Measurements from ENCODE around the gene OCEL1. TPM values are rescaled to one million over a fixed set of nuclear protein-coding genes. Genes with fewer than 3 reads are reported as not detected.
A peak's percentile ranks its signal among the peaks of the same experiment; 100 is the strongest.

Gene OCEL1
- total RNA-seq, 8 experiments from 2014 or later, result 5.4 to 19.2 (median 9.5) TPM

- Histone ChIP-seq H3K4me1 (replicated peaks in 1 of 2) (peaks cover 20 to 24% of the 10 kb centered on the region in 2 donors), H3K4me3 (peak overlapping the region in 1 of 5 donors; percentile 51), H3K27ac (peak overlapping the region; percentile 66 to 77)
- WGBS, 10 experiments, result 48 to 100% (median 95%) methylated on average over 1 to 3 of the region's 18 CpGs; no CpG with 5 or more reads in 4 of the 10 experiments
- ATAC-seq (replicated peaks in 6 of 8), result no peak
- in situ Hi-C loops (cut with MboI; ENCODE audit: low pct_unique_long_range_greater_than_20kb in 2 of 9, low sequenced_read_pairs in 9 of 9, unreplicated experiment in 9 of 9), result no loop called here
Measured at GRCh38 chr19:17236811-17237543, 11.0 kb downstream of the OCEL1 start.

GRCh38 chr19:17237747-17238706, 12.0 kb downstream of the OCEL1 start:
- no peak overlapping the region for H3K27ac ChIP-seq
- in situ Hi-C loops (cut with MboI; ENCODE audit: low pct_unique_long_range_greater_than_20kb in 2 of 9, low sequenced_read_pairs in 9 of 9, unreplicated experiment in 9 of 9), result no loop called here
- WGBS, 10 experiments, result 80 to 100% (median 95%) methylated on average over 1 to 10 of the region's 13 CpGs
- no peak overlapping the region for H3K4me3 ChIP-seq
- H3K4me1 ChIP-seq (replicated peaks in 1 of 2), result peaks cover 24 to 26% of the 10 kb centered on the region in 2 donors
- ATAC-seq (replicated peaks in 6 of 8), result no peak

- Histone ChIP-seq H3K27ac (peak overlapping the region in 1 of 2 donors; percentile 13), H3K4me3 (no peak overlapping the region), H3K4me1 (replicated peaks in 1 of 2) (peaks cover 22 to 24% of the 10 kb centered on the region in 2 donors)
- in situ Hi-C loops (cut with MboI; ENCODE audit: low pct_unique_long_range_greater_than_20kb in 2 of 9, low sequenced_read_pairs in 9 of 9, unreplicated experiment in 9 of 9), result no loop called here
- 0 to 83% (median 46%) methylated on average over 1 to 5 of the region's 24 CpGs; no CpG with 5 or more reads in 2 of the 10 experiments for WGBS, 10 experiments
- ATAC-seq (replicated peaks in 6 of 8), result no peak
Measured at GRCh38 chr19:17240062-17240752, 14.2 kb downstream of the OCEL1 start.

- WGBS, 10 experiments, result 33 to 100% (median 93%) methylated on average over 1 to 4 of the region's 6 CpGs; no CpG with 5 or more reads in 2 of the 10 experiments
Measured at GRCh38 chr19:17240826-17241399, 14.9 kb downstream of the OCEL1 start.

GRCh38 chr19:17242431-17243208, 16.6 kb downstream of the OCEL1 start:
- H3K4me1 ChIP-seq (replicated peaks in 1 of 2), result peaks cover 25 to 28% of the 10 kb centered on the region in 2 donors
- H3K4me3 ChIP-seq, result peak overlapping the region in 1 of 5 donors; percentile 60
- in situ Hi-C loops (cut with MboI; ENCODE audit: low pct_unique_long_range_greater_than_20kb in 2 of 9, low sequenced_read_pairs in 9 of 9, unreplicated experiment in 9 of 9), result no loop called here
- H3K27ac ChIP-seq, result no peak overlapping the region
- WGBS, 10 experiments, result no CpG with 5 or more reads among the region's 8 CpGs
- ATAC-seq (replicated peaks in 6 of 8), result no peak

More at GRCh38 chr19:17240826-17241399, 14.9 kb downstream of the OCEL1 start:
- no peak for ATAC-seq (replicated peaks in 6 of 8)
- H3K4me1 ChIP-seq (replicated peaks in 1 of 2), result peaks cover 22 to 24% of the 10 kb centered on the region in 2 donors
- in situ Hi-C loops (cut with MboI; ENCODE audit: low pct_unique_long_range_greater_than_20kb in 2 of 9, low sequenced_read_pairs in 9 of 9, unreplicated experiment in 9 of 9), result no loop called here
- no peak overlapping the region for H3K4me3 ChIP-seq
- H3K27ac ChIP-seq, result peak overlapping the region in 1 of 2 donors; percentile 13

- ATAC-seq (replicated peaks in 6 of 8), result no peak
Measured at GRCh38 chr19:17243211-17243829, 17.3 kb downstream of the OCEL1 start.

GRCh38 chr19:17243830-17244617, 18.0 kb downstream of the OCEL1 start:
- peak overlapping the region; percentile 57 to 89 (median 61) for H3K4me3 ChIP-seq
- peak in 5 of 8 experiments; percentile 4 to 29 (median 19) for ATAC-seq (replicated peaks in 6 of 8)
- peak overlapping the region; percentile 20 to 86 for H3K27ac ChIP-seq
- in situ Hi-C loops (cut with MboI; ENCODE audit: low pct_unique_long_range_greater_than_20kb in 2 of 9, low sequenced_read_pairs in 9 of 9, unreplicated experiment in 9 of 9), result no loop called here
- peaks cover 33 to 38% of the 10 kb centered on the region in 2 donors for H3K4me1 ChIP-seq (replicated peaks in 1 of 2)
- WGBS, 10 experiments, result 0% methylated on average over 1 to 9 of the region's 52 CpGs; no CpG with 5 or more reads in 7 of the 10 experiments

More at GRCh38 chr19:17243211-17243829, 17.3 kb downstream of the OCEL1 start:
- H3K4me1 ChIP-seq (replicated peaks in 1 of 2), result peaks cover 30 to 35% of the 10 kb centered on the region in 2 donors
- in situ Hi-C loops (cut with MboI; ENCODE audit: low pct_unique_long_range_greater_than_20kb in 2 of 9, low sequenced_read_pairs in 9 of 9, unreplicated experiment in 9 of 9), result no loop called here
- WGBS, 10 experiments, result no CpG with 5 or more reads among the region's 8 CpGs
- H3K27ac ChIP-seq, result peak overlapping the region in 1 of 2 donors; percentile 86
- H3K4me3 ChIP-seq, result peak overlapping the region; percentile 57 to 89 (median 61)

GRCh38 chr19:17244618-17245534, 18.9 kb downstream of the OCEL1 start:
- peak in 1 of 8 experiments; percentile 1 for ATAC-seq (replicated peaks in 6 of 8)
- in situ Hi-C loops (cut with MboI; ENCODE audit: low pct_unique_long_range_greater_than_20kb in 2 of 9, low sequenced_read_pairs in 9 of 9, unreplicated experiment in 9 of 9), result no loop called here
- WGBS, 10 experiments, result 0% methylated on average over 1 to 6 of the region's 100 CpGs; no CpG with 5 or more reads in 7 of the 10 experiments
- Histone ChIP-seq H3K27ac (peak overlapping the region; percentile 80 to 86), H3K4me3 (peak overlapping the region; percentile 57 to 89 (median 61)), H3K4me1 (replicated peaks in 1 of 2) (peaks cover 32 to 38% of the 10 kb centered on the region in 2 donors)

GRCh38 chr19:17245535-17245984, 19.5 kb downstream of the OCEL1 start, which contains the start of gene NR2F6:
TSS of gene NR2F6 (minus strand) at chr19:17245919. CDS start at chr19:17245220, 699 bp downstream.
- no CpG with 5 or more reads among the region's 72 CpGs for WGBS, 10 experiments
- Histone ChIP-seq H3K4me1 (replicated peaks in 1 of 2) (peaks cover 25 to 32% of the 10 kb centered on the region in 2 donors), H3K4me3 (peak within 1 kb of the TSS; percentile 57 to 89 (median 61)), H3K27ac (peak within 1 kb of the TSS; percentile 80 to 86)
- ATAC-seq (replicated peaks in 6 of 8), result peak in 5 of 8 experiments; percentile 0 to 3 (median 1)
- in situ Hi-C loops (cut with MboI; ENCODE audit: low pct_unique_long_range_greater_than_20kb in 2 of 9, low sequenced_read_pairs in 9 of 9, unreplicated experiment in 9 of 9), result no loop called here
